ENCODE data around the gene ZNF791.
A peak's percentile ranks its signal among the peaks of the same experiment; 100 is the strongest.

DNA sequence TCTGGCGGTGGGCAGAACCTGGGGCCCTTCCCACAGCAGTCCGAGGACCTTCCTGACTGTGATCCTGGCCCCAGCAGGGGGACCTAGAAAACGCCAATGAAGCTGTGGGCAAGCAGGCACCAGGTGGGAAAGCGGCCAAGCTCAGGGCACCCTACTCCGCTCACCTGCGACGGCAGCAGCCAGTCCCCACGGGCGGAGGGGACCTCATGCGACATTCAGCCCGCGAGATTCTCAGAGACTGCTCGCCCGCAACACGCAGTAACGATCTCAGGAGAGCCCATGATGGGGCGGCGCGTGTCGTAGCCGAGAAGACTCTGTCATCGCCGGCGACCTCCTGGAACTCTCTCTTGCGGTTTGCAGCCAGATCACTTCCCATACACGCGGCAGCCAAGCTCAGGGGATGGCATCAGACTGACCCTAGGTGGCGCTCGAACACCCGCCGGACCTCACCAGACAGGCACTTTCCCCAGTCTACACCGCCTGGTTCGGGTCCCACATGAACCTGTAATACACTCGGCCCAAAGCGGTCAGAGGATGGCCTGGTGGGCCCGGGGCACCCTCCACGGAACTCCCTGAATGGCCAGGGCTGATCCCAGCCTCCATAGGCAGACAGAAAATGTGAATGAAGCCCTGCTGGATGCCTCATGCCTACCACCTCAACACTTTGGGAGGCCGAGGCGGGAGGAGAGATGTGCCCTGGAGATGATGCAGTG lies 29.3 kb downstream of the ZNF791 start:
- TF ChIP-seq, protein P1, sequence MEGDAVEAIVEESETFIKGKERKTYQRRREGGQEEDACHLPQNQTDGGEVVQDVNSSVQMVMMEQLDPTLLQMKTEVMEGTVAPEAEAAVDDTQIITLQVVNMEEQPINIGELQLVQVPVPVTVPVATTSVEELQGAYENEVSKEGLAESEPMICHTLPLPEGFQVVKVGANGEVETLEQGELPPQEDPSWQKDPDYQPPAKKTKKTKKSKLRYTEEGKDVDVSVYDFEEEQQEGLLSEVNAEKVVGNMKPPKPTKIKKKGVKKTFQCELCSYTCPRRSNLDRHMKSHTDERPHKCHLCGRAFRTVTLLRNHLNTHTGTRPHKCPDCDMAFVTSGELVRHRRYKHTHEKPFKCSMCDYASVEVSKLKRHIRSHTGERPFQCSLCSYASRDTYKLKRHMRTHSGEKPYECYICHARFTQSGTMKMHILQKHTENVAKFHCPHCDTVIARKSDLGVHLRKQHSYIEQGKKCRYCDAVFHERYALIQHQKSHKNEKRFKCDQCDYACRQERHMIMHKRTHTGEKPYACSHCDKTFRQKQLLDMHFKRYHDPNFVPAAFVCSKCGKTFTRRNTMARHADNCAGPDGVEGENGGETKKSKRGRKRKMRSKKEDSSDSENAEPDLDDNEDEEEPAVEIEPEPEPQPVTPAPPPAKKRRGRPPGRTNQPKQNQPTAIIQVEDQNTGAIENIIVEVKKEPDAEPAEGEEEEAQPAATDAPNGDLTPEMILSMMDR (IDR thresholded peaks at IDR 0.05), result peak; percentile 82
- TF ChIP-seq, protein P2, sequence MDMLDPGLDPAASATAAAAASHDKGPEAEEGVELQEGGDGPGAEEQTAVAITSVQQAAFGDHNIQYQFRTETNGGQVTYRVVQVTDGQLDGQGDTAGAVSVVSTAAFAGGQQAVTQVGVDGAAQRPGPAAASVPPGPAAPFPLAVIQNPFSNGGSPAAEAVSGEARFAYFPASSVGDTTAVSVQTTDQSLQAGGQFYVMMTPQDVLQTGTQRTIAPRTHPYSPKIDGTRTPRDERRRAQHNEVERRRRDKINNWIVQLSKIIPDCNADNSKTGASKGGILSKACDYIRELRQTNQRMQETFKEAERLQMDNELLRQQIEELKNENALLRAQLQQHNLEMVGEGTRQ (CRISPR knock-in tag; IDR thresholded peaks at IDR 0.05), result no peak
- no peak for TF ChIP-seq GABPB1 (CRISPR knock-in tag; IDR thresholded peaks at IDR 0.05)
- TF ChIP-seq ZNF317 (CRISPR knock-in tag; IDR thresholded peaks at IDR 0.05; ENCODE audit: borderline replicate concordance, low read depth), result no peak
- TF ChIP-seq SP1 (CRISPR knock-in tag; conservative IDR thresholded peaks at IDR 0.05), result no peak; the same call in 1 of the 2 replicates
- TF ChIP-seq ZNF396 (CRISPR knock-in tag; IDR thresholded peaks at IDR 0.05; ENCODE audit: borderline replicate concordance), result no peak

Measured in WTC11 (cell line).